ENCODE data around the gene MND1. TPM values are rescaled to one million over a fixed set of nuclear protein-coding genes. Genes with fewer than 3 reads are reported as not detected.

MND1 gene
- total and polyA plus RNA-seq, 12 donors = 0.36 to 9.5 (median 0.53) TPM; not detected in 3

DNA sequence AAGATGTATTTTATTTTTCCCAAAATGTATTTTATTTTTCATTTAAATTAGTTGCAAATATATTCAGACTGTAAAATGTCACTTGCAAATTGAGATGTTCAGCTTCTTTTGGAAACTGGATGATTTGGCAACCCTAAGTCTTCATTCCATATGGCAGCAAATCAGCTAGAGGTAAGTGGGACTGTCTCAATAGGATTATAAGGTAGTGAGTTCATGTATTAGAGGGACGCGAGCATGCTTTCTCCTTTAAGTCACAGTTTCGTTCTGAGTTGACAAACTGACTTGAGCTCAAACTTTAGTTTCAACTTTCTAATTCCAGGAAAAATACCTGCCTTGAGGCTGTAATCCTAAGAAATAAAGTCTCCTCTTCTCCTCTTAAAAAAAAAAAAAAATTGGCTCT is 77.5 kb downstream of the MND1 start:
- no peaks in the 10 kb centered on the region for H3K27me3 ChIP-seq
- no peaks in the 10 kb centered on the region for H3K4me1 ChIP-seq (replicated peaks in 1 of 2)
- no peak for DNase-seq
- H3K9me3 ChIP-seq (replicated peaks in 1 of 3) = no peaks in the 10 kb centered on the region
- intact Hi-C loops (cut with DNase I) = no loop called here
- no peak for TF ChIP-seq POLR2A (IDR thresholded peaks at IDR 0.05)
- TF ChIP-seq, protein P1, sequence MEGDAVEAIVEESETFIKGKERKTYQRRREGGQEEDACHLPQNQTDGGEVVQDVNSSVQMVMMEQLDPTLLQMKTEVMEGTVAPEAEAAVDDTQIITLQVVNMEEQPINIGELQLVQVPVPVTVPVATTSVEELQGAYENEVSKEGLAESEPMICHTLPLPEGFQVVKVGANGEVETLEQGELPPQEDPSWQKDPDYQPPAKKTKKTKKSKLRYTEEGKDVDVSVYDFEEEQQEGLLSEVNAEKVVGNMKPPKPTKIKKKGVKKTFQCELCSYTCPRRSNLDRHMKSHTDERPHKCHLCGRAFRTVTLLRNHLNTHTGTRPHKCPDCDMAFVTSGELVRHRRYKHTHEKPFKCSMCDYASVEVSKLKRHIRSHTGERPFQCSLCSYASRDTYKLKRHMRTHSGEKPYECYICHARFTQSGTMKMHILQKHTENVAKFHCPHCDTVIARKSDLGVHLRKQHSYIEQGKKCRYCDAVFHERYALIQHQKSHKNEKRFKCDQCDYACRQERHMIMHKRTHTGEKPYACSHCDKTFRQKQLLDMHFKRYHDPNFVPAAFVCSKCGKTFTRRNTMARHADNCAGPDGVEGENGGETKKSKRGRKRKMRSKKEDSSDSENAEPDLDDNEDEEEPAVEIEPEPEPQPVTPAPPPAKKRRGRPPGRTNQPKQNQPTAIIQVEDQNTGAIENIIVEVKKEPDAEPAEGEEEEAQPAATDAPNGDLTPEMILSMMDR (IDR thresholded peaks at IDR 0.05) = no peak
- H3K27ac ChIP-seq = no peak overlapping the region
- WGBS, 4 donors = 95 to 99% (median 97%) methylated on average over 3 of the region's 3 CpGs
- H3K4me3 ChIP-seq = no peak overlapping the region
- no peaks in the 10 kb centered on the region for H3K36me3 ChIP-seq (replicated peaks in 1 of 2)

DNA sequence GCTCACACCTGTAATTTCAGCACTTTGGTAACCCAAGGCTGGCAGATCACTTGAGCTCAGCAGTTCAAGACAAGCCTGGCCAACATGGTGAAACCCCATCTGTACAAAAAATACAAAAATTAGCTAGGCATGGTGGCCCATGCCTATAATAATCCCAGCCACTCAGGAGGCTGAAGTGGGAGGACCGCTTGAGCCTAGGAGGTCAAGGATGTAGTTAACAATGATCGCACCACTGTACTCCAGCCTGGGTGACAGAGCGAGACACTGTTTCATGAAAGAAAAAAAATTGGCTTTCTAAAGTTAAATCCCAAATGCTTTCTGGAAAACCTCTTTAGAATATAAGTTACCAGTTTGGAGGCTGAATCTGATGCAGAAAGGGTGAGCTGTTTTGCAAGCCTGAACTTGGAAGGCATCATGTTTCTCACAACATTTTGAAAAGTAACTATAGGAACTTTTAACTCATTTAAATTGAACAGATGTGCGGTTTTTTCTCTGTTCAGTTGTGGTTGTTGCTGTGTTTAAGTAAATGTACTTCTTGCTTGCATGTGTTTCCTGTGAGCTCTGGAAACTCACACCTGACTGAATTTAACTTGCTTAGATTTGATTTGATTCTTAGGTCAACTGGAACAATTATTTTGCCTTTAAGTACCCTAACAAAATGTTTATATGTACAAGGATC is 81.9 kb downstream of the MND1 start:
- WGBS, 4 donors = 87 to 95% (median 90%) methylated on average over 4 of the region's 4 CpGs
- no peak for DNase-seq
- Histone ChIP-seq H3K27me3 (no peaks in the 10 kb centered on the region), H3K9me3 (replicated peaks in 1 of 3) (no peaks in the 10 kb centered on the region), H3K27ac (no peak overlapping the region), H3K36me3 (replicated peaks in 1 of 2) (no peaks in the 10 kb centered on the region), H3K4me1 (replicated peaks in 1 of 2) (no peaks in the 10 kb centered on the region), H3K4me3 (no peak overlapping the region)
- no peak for TF ChIP-seq POLR2A (IDR thresholded peaks at IDR 0.05)
- TF ChIP-seq, protein P1 (IDR thresholded peaks at IDR 0.05) = no peak
- intact Hi-C loops (cut with DNase I) = no loop called here

GRCh38 chr4:153427363-153428071 is 83.0 kb downstream of the MND1 start:
- Histone ChIP-seq H3K9me3 (replicated peaks in 1 of 3) (no peaks in the 10 kb centered on the region), H3K4me1 (replicated peaks in 1 of 2) (no peaks in the 10 kb centered on the region), H3K27ac (no peak overlapping the region), H3K4me3 (no peak overlapping the region), H3K27me3 (no peaks in the 10 kb centered on the region), H3K36me3 (replicated peaks in 1 of 2) (no peaks in the 10 kb centered on the region)
- intact Hi-C loops (cut with DNase I) = no loop called here
- TF ChIP-seq, protein P1 (IDR thresholded peaks at IDR 0.05) = no peak
- no peak for TF ChIP-seq POLR2A (IDR thresholded peaks at IDR 0.05)
- WGBS, 4 donors = 90 to 95% (median 93%) methylated on average over 4 of the region's 4 CpGs
- no peak for DNase-seq

DNA sequence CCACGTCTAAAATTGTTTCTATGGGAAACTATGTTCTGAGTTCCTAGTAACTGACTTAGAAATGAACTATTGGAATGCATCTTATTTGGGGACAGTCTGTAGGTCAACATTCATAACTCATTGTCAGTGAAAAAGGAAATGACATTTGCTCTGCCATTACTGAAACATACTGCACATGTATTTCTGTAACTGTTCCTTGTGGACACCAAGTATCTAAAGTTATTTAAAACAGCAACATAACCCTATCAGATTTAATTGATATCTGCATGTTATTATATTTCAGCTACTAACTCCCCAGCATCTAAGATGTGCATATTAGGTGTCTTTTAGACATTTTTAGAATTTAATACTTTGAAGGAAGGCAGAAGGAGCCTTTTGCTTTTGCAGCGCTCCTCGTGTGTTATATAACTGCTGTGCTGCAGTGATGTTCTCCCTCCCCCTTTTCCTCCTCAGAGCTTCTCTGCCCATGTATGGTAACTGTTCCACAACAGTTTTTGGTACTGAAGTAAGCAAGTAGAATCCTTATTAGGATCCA is 84.5 kb downstream of the MND1 start:
- no peak for DNase-seq
- Histone ChIP-seq H3K27me3 (no peaks in the 10 kb centered on the region), H3K27ac (no peak overlapping the region), H3K4me3 (no peak overlapping the region), H3K36me3 (replicated peaks in 1 of 2) (no peaks in the 10 kb centered on the region), H3K9me3 (replicated peaks in 1 of 3) (no peaks in the 10 kb centered on the region), H3K4me1 (replicated peaks in 1 of 2) (peaks cover 0 to 3% of the 10 kb centered on the region in 2 donors)
- intact Hi-C loops (cut with DNase I) = no loop called here
- WGBS, 4 donors = 55 to 75% (median 61%) methylated on average over 3 of the region's 3 CpGs
- TF ChIP-seq POLR2A (IDR thresholded peaks at IDR 0.05) = no peak
- TF ChIP-seq, protein P1 (IDR thresholded peaks at IDR 0.05) = no peak
